ENCODE data around the gene PSMA6.
"Not testable (repeated sequence)": the region's sequence is repeated elsewhere in the genome, so short reads cannot be mapped to it uniquely, and the experiment has no call there.

Gene PSMA6

DNA sequence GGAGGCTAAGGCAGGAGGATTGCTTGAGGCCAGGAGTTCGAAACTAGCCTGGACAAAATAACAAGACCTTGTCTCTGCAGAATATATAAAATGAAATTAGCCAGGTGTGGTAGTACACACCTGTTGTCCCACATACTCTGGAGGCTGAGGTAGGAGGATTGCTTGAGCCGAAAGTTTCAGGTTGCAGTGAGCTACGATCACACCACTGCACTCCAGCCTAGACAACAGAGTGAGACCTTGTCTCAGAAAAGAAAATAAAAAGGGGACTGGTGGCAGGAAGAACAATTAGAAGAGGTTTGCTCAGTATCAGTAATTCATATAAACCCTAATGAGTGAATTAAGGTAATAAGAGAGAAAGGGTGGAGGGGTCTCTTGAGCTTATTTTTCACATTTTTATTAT, 8.0 kb downstream of the PSMA6 start:
- CTCF ChIA-PET: interaction anchor here (1.4 kb wide), 1 partner anchor 9 kb away, joined by 3 read pairs; no protein-coding TSS in a partner anchor
- H3K4me3 ChIP-seq (ENCODE audit: low read depth, low read length): no peak overlapping the region
- DNase-seq (ENCODE audit: low read depth, low spot score): no peak
- TF ChIP-seq, protein P1, sequence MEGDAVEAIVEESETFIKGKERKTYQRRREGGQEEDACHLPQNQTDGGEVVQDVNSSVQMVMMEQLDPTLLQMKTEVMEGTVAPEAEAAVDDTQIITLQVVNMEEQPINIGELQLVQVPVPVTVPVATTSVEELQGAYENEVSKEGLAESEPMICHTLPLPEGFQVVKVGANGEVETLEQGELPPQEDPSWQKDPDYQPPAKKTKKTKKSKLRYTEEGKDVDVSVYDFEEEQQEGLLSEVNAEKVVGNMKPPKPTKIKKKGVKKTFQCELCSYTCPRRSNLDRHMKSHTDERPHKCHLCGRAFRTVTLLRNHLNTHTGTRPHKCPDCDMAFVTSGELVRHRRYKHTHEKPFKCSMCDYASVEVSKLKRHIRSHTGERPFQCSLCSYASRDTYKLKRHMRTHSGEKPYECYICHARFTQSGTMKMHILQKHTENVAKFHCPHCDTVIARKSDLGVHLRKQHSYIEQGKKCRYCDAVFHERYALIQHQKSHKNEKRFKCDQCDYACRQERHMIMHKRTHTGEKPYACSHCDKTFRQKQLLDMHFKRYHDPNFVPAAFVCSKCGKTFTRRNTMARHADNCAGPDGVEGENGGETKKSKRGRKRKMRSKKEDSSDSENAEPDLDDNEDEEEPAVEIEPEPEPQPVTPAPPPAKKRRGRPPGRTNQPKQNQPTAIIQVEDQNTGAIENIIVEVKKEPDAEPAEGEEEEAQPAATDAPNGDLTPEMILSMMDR (IDR thresholded peaks at IDR 0.05; ENCODE audit: insufficient read depth, low read length, missing control alignments): no peak
- POLR2A ChIA-PET: interaction anchor here (0.6 to 1.5 kb wide), 3 partner anchors 8 to 675 kb away, joined by 3 to 7 read pairs (median 3); partner anchors contain the start of genes NFKBIA and PSMA6

DNA sequence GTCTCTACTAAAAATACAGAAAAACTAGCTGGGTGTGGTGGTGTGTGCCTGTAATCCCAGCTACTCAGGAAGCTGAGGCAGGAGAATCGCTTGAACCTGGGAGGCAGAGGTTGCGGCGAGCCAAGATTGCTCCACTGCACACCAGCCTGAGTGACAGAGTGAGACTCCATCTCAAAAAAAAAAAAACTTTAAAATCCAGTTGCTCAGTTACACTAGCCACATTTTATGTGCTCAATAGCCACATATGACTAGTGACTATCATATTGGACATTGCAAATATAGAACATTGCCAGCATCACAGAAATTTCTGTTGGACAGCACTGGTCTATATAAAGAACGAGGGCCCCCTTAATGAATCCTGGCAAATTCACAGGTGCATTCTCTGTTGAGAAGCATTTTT, 9.2 kb downstream of the PSMA6 start:
- ChIA-PET CTCF (interaction anchor here (1.4 kb wide), 1 partner anchor 8 kb away, joined by 3 read pairs; no protein-coding TSS in a partner anchor), POLR2A (interaction anchor here (1.5 kb wide), 1 partner anchor 103 kb away, joined by 7 read pairs; the partner anchor contains the start of gene NFKBIA)
- not testable (repeated sequence) for DNase-seq (ENCODE audit: low read depth, low spot score); H3K4me3 ChIP-seq (ENCODE audit: low read depth, low read length)

DNA sequence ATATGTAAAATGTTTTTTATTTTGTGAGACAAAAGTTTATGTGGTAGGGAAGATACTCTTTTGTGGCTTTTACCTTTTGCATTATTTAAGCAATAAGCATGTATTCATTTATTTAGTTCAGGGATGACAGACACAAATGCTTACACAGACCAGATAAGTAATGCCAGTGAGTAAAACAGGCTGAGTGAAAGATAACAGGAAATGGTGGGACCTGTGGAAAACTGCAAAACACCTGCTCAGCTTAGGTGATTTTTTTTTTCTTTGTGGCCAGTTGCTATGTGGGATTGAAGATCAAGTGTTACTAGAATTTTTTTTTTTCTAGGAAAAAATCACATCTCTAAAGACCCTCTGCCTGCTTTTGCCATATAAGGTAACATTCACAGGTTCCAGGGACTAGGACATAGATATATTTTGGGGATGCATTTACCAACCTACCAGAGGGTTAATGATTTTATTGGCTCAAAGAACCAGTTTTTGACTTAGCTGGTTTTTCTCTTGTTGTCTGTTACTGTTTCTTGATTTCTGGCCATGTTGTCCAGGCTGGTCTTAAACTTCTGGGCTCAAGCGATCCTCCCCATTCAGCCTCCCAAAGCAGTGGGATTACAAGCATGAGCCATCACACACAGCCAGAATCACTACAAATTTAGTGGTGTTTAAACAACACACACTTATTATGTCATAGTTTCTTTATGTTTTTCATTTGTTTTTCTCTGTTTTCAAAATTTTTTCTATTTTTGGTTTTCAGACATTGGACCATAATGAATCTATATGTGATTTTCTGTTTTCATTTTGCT, 9.8 kb downstream of the PSMA6 start:
- no peak overlapping the region for H3K4me3 ChIP-seq (ENCODE audit: low read depth, low read length)
- DNase-seq (ENCODE audit: low read depth, low spot score): no peak
- POLR2A ChIA-PET: interaction anchor here (1.5 kb wide), 1 partner anchor 102 kb away, joined by 7 read pairs; the partner anchor contains the start of gene NFKBIA
- CTCF ChIA-PET: no interaction called here
- TF ChIP-seq, protein P1 (IDR thresholded peaks at IDR 0.05; ENCODE audit: insufficient read depth, low read length, missing control alignments): no peak

DNA sequence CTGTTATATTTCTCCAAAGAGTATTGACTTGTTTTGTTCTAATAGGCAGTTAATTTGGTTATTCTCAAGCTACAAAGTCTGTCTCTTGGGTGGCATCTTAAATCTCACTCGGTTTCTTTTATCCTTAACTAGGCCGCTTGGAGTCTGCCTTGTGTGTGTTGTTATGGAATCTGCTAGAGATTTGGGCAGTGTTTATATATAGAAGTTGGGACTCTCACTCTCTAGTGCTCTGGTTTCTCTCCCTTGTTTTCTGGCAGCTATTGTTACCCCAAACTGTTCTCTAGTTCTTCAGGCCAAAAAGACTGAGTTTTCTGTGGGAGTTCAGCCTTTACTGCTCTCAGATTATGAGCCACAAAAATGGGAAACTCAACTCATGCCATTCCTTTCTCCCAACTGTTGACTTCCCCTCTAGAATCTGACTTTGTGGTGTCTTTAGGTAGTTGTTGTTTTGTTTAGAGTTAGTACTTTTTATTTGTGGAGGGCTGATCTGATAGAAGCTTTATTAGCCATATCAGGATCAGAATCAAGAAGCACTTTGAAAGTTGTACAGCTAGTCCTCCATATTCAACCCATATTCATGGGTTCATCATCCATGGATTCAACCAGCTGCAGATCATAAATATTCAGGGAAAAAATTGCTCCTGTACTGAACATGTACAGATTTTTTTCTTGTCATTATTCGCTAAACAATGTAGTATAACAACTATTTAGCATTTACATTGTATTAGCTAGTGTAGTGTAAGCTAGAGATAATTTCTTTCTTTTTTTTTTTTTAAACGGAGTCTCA, 11.2 kb downstream of the PSMA6 start:
- CTCF ChIA-PET: interaction anchor here (1.1 kb wide), 1 partner anchor 11 kb away, joined by 3 read pairs; the partner anchor contains the start of gene PSMA6
- POLR2A ChIA-PET: interaction anchor here (1.3 kb wide), 1 partner anchor 11 kb away, joined by 8 read pairs; the partner anchor contains the start of gene PSMA6

DNA sequence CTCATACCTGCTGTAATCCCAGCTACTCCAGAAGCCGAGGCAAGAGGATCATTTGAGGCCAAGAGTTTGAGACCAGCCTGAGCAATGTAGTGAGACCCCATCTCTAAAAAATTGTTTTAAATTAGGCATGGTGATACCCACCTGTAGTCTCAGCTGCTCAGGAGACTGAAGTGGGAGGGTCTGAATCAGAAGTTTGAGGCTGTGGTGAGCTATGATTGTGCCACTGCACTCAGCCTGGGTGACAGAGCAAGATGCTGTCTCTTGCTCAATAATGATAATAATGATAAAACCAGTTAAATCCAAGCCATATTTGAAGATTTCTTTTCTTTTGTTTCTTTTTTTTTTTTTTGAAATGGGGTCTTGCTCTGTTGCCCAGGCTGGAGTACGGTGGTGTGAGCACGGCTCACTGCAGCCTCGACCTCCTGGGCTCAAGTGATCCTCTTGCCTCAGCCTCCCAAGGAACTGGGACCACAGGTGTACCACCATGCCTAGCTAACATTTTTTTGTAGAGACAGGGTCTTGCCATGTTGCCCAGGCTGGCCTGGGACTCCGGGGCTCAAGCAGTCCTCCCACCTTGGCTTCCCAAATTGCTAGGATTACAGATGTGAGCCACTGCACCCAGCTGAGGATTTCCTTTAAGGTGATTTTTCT, 12.8 kb downstream of the PSMA6 start:
- POLR2A ChIA-PET: no interaction called here
- no peak for DNase-seq (ENCODE audit: low read depth, low spot score)
- TF ChIP-seq, protein P1 (IDR thresholded peaks at IDR 0.05; ENCODE audit: insufficient read depth, low read length, missing control alignments): no peak
- H3K4me3 ChIP-seq (ENCODE audit: low read depth, low read length): no peak overlapping the region
- CTCF ChIA-PET: no interaction called here

More for the DNA sequence above, 11.2 kb downstream of the PSMA6 start:
- no peak overlapping the region for H3K4me3 ChIP-seq (ENCODE audit: low read depth, low read length)
- TF ChIP-seq, protein P1 (IDR thresholded peaks at IDR 0.05; ENCODE audit: insufficient read depth, low read length, missing control alignments): no peak
- DNase-seq (ENCODE audit: low read depth, low spot score): no peak

DNA sequence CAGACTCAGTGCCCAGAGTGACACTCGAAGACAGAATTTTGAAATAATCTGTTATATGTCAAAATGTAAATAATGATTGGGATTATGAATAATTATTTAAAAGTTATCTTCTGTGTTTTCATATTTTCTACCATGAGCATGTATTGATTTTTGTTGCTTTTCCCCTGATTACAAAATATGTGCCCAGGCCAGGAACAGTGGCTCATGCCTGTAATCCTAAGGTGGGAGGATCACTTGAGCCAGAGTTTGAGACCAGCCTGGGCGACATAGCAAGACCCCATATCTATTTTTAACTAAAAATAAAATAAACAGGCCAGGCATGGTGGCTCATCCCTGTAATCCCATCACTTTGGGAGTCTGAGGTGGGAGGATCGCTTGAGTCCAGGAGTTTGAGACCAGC, 13.5 kb downstream of the PSMA6 start:
- ChIA-PET POLR2A (interaction anchor here (1.3 kb wide), 1 partner anchor 99 kb away, joined by 7 read pairs; the partner anchor contains the start of gene NFKBIA), CTCF (no interaction called here)
- no peak for DNase-seq (ENCODE audit: low read depth, low spot score)
- TF ChIP-seq, protein P1 (IDR thresholded peaks at IDR 0.05; ENCODE audit: insufficient read depth, low read length, missing control alignments): no peak
- no peak overlapping the region for H3K4me3 ChIP-seq (ENCODE audit: low read depth, low read length)
